ENCODE measurements around the gene CAPN9. TPM values are rescaled to one million over a fixed set of nuclear protein-coding genes. Genes with fewer than 3 reads are reported as not detected.

Gene CAPN9
- total RNA-seq, 4 donors from 2014 or later: not detected

GRCh38 chr1:230819976-230820375 is 72.8 kb downstream of the CAPN9 start:
- H3K27me3 ChIP-seq: no peaks in the 10 kb centered on the region
- no peak overlapping the region for H3K4me3 ChIP-seq (replicated peaks in 1 of 3)
- DNase-seq: no peak
- intact Hi-C loops (cut with DNase I): no loop called here
- H3K4me1 ChIP-seq: peaks cover 0 to 22% of the 10 kb centered on the region in 2 donors
- WGBS, 2 donors: 92 to 97% methylated on average over 4 of the region's 4 CpGs
- H3K27ac ChIP-seq: no peak overlapping the region
- no peaks in the 10 kb centered on the region for H3K9me3 ChIP-seq
- TF ChIP-seq CTCF (IDR thresholded peaks at IDR 0.05): no peak
- TF ChIP-seq POLR2A (IDR thresholded peaks at IDR 0.05): no peak
- H3K36me3 ChIP-seq: no peaks in the 10 kb centered on the region

GRCh38 chr1:230820568-230820967 is 73.4 kb downstream of the CAPN9 start:
- no peak for DNase-seq
- no peaks in the 10 kb centered on the region for H3K9me3 ChIP-seq
- H3K36me3 ChIP-seq: no peaks in the 10 kb centered on the region
- intact Hi-C loops (cut with DNase I): no loop called here
- TF ChIP-seq POLR2A (IDR thresholded peaks at IDR 0.05) (no peak), CTCF (IDR thresholded peaks at IDR 0.05) (no peak)
- peaks cover 0 to 25% of the 10 kb centered on the region in 2 donors for H3K4me1 ChIP-seq
- H3K27me3 ChIP-seq: no peaks in the 10 kb centered on the region
- H3K4me3 ChIP-seq (replicated peaks in 1 of 3): no peak overlapping the region
- 88 to 89% methylated on average over 4 of the region's 4 CpGs for WGBS, 2 donors
- no peak overlapping the region for H3K27ac ChIP-seq

GRCh38 chr1:230821346-230821745 is 74.2 kb downstream of the CAPN9 start:
- no peaks in the 10 kb centered on the region for H3K9me3 ChIP-seq
- WGBS, 2 donors: 68 to 76% methylated on average over 4 of the region's 4 CpGs
- H3K27ac ChIP-seq: no peak overlapping the region
- intact Hi-C loops (cut with DNase I): no loop called here
- no peaks in the 10 kb centered on the region for H3K36me3 ChIP-seq
- TF ChIP-seq CTCF (IDR thresholded peaks at IDR 0.05) (no peak), POLR2A (IDR thresholded peaks at IDR 0.05) (no peak)
- peaks cover 0 to 33% of the 10 kb centered on the region in 2 donors for H3K4me1 ChIP-seq
- H3K27me3 ChIP-seq: no peaks in the 10 kb centered on the region
- H3K4me3 ChIP-seq (replicated peaks in 1 of 3): no peak overlapping the region
- DNase-seq: no peak

GRCh38 chr1:230822092-230822581 is 74.9 kb downstream of the CAPN9 start:
- intact Hi-C loops (cut with DNase I): no loop called here
- Histone ChIP-seq H3K27ac (peak overlapping the region in 2 of 3 donors; percentile 18 to 50), H3K4me1 (peaks cover 1 to 40% of the 10 kb centered on the region in 2 donors), H3K9me3 (no peaks in the 10 kb centered on the region), H3K36me3 (no peaks in the 10 kb centered on the region), H3K4me3 (replicated peaks in 1 of 3) (no peak overlapping the region), H3K27me3 (no peaks in the 10 kb centered on the region)
- WGBS, 2 donors: 69 to 79% methylated on average over 13 of the region's 13 CpGs
- peak in 1 of 2 donors; percentile 38 for DNase-seq
- no peak for TF ChIP-seq POLR2A (IDR thresholded peaks at IDR 0.05)
- TF ChIP-seq CTCF (IDR thresholded peaks at IDR 0.05): no peak

GRCh38 chr1:230823426-230823825 is 76.2 kb downstream of the CAPN9 start:
- Histone ChIP-seq H3K4me3 (replicated peaks in 1 of 3) (no peak overlapping the region), H3K9me3 (no peaks in the 10 kb centered on the region), H3K4me1 (peaks cover 9 to 48% of the 10 kb centered on the region in 2 donors), H3K27ac (peak overlapping the region in 2 of 3 donors; percentile 8 to 56), H3K36me3 (no peaks in the 10 kb centered on the region), H3K27me3 (no peaks in the 10 kb centered on the region)
- intact Hi-C loops (cut with DNase I): no loop called here
- peak in 1 of 2 donors; percentile 26 for DNase-seq
- TF ChIP-seq POLR2A (IDR thresholded peaks at IDR 0.05) (no peak), CTCF (IDR thresholded peaks at IDR 0.05) (no peak)
- WGBS, 2 donors: 61 to 76% methylated on average over 3 to 6 of the region's 6 CpGs

Measured in thyroid gland (tissue), 4 donors.